PC-3 (cell line): ENCODE results near the gene GJD3. TPM values are rescaled to one million over a fixed set of nuclear protein-coding genes. Genes with fewer than 3 reads are reported as not detected.

Experiments
- ATAC-seq: fragments of 200-7000 bp; cut with Tn5 transposase; 2 replicates; pipeline ENCODE4 v1.9.1; 2020; ENCODE audit warnings: mild to moderate bottlenecking, moderate library complexity
- BruUV-seq: library from RNA; stranded (reverse); fragments of 400-500 nt; replicated peaks from 2 replicates; lab custom pipeline; 2021; lab: Mats Ljungman, UMichigan
- CTCF ChIA-PET: fragments of 300-600 bp; sonication (Branson Sonifier 250); formaldehyde crosslinking; loops from one replicate; lab custom pipeline; 2022; ENCODE audit warnings: antibody characterized with exemption; lab: Charles Lee
- POLR2A ChIA-PET: fragments of 300-600 bp; sonication (Branson Sonifier 250); formaldehyde crosslinking; loops from one replicate; lab custom pipeline; 2022; ENCODE audit warnings: antibody characterized with exemption; ENCODE audit not compliant: unreplicated experiment; lab: Charles Lee
- DNase-seq: peaks from one replicate; pipeline ENCODE4 v3.0.0-alpha.2; 2015
- H2AFZ ChIP-seq: fragments of 300-600 bp; sonication (generic); 2 replicates; pipeline ENCODE4 v1.6.0; 2016; ENCODE audit warnings: antibody characterized with exemption, low read length
- H3F3A ChIP-seq: fragments of 300-600 bp; sonication (generic); one replicate; pipeline ENCODE4 v1.6.0; 2017; ENCODE audit warnings: antibody characterized with exemption, low read length, control low read depth, mild to moderate bottlenecking; ENCODE audit not compliant: unreplicated experiment
- H3K27ac ChIP-seq: fragments of 300-600 bp; sonication (generic); 2 replicates; pipeline ENCODE4 v1.5.1; 2016; ENCODE audit warnings: mild to moderate bottlenecking, low read length
- H3K27me3 ChIP-seq: fragments of 300-600 bp; sonication (generic); 2 replicates; pipeline ENCODE4 v1.6.1; 2016; ENCODE audit warnings: low read length, mixed read lengths
- H3K36me3 ChIP-seq: fragments of 300-600 bp; sonication (generic); 2 replicates; pipeline ENCODE4 v1.6.1; 2016; ENCODE audit warnings: low read depth, mixed run types, low read length, mixed read lengths
- H3K4me1 ChIP-seq: fragments of 300-600 bp; sonication (generic); 2 replicates; pipeline ENCODE4 v1.5.1; 2016; ENCODE audit warnings: low read length; ENCODE audit not compliant: insufficient read depth
- H3K4me2 ChIP-seq: fragments of 300-600 bp; sonication (generic); 2 replicates; pipeline ENCODE4 v1.6.0; 2016; ENCODE audit warnings: low read length
- H3K4me3 ChIP-seq: fragments of 300-600 bp; sonication (generic); 2 replicates; pipeline ENCODE4 v1.5.1; 2016; ENCODE audit warnings: mild to moderate bottlenecking, low read length, mixed read lengths
- H3K79me2 ChIP-seq: fragments of 300-600 bp; sonication (generic); 2 replicates; pipeline ENCODE4 v1.6.1; 2017; ENCODE audit warnings: low read length, mixed read lengths
- H3K9ac ChIP-seq: fragments of 300-600 bp; sonication (generic); 2 replicates; pipeline ENCODE4 v1.6.0; 2016; ENCODE audit warnings: mild to moderate bottlenecking, low read length
- H3K9me2 ChIP-seq: fragments of 300-600 bp; sonication (generic); replicated peaks from 2 replicates; pipeline ENCODE4 v1.6.1; 2016; ENCODE audit warnings: mixed run types, low read length, mixed read lengths
- H3K9me3 ChIP-seq: fragments of 300-600 bp; sonication (generic); 2 replicates; pipeline ENCODE4 v1.6.1; 2016; ENCODE audit warnings: low read length, mixed read lengths
- H4K20me1 ChIP-seq: fragments of 300-600 bp; sonication (generic); 2 replicates; pipeline ENCODE4 v1.6.1; 2016; ENCODE audit warnings: low read length, mixed read lengths
- EZH2 ChIP-seq: fragments of 300-600 bp; sonication (generic); IDR thresholded peaks from one replicate; pipeline ENCODE4 v1.6.1; 2017; ENCODE audit warnings: antibody characterized with exemption, mild to moderate bottlenecking, low read length; ENCODE audit not compliant: unreplicated experiment
- EZH2phosphoT487 ChIP-seq: fragments of 300-600 bp; sonication (generic); IDR thresholded peaks from 2 replicates; pipeline ENCODE4 v1.6.1; 2018; ENCODE audit warnings: mild to moderate bottlenecking, antibody characterized with exemption, low read length, borderline replicate concordance
- intact Hi-C: fragments of 100-400 bp; cut with micrococcal nuclease; formaldehyde crosslinking; loops from 2 replicates; pipeline ENCODE4 v1.9.0; 2023
- total RNA-seq: library from RNA; depleted of rRNA; stranded (reverse); fragments of >200 nt; gene quantifications from 2 replicates; pipeline ENCODE4 v1.2.3, GENCODE V29; 2014
- TF ChIP-seq, protein P1 (sequence below): fragments of 300-600 bp; sonication (generic); conservative IDR thresholded peaks from 2 replicates; pipeline ENCODE4 v1.5.1; 2017; ENCODE audit warnings: antibody characterized with exemption, low read depth, mild to moderate bottlenecking, low read length

The GJD3 gene
- total RNA-seq, 1 experiment from 2014 or later, result not detected

- CTCF ChIA-PET, result no interaction called here
- no TSS peak for BruUV-seq
- no peak for TF ChIP-seq EZH2phosphoT487
- TF ChIP-seq EZH2, result no peak
- TF ChIP-seq, protein P1, sequence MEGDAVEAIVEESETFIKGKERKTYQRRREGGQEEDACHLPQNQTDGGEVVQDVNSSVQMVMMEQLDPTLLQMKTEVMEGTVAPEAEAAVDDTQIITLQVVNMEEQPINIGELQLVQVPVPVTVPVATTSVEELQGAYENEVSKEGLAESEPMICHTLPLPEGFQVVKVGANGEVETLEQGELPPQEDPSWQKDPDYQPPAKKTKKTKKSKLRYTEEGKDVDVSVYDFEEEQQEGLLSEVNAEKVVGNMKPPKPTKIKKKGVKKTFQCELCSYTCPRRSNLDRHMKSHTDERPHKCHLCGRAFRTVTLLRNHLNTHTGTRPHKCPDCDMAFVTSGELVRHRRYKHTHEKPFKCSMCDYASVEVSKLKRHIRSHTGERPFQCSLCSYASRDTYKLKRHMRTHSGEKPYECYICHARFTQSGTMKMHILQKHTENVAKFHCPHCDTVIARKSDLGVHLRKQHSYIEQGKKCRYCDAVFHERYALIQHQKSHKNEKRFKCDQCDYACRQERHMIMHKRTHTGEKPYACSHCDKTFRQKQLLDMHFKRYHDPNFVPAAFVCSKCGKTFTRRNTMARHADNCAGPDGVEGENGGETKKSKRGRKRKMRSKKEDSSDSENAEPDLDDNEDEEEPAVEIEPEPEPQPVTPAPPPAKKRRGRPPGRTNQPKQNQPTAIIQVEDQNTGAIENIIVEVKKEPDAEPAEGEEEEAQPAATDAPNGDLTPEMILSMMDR, result no peak
Measured at GRCh38 chr17:40366861-40367518, 2.5 kb upstream of the GJD3 start.

GRCh38 chr17:40366076-40366860 lies 1.7 kb upstream of the GJD3 start:
- H3K4me1 ChIP-seq, result no peaks in the 10 kb centered on the region
- H4K20me1 ChIP-seq, result no peaks in the 10 kb centered on the region
- no peak for DNase-seq
- CTCF ChIA-PET, result no interaction called here
- H3K36me3 ChIP-seq, result no peaks in the 10 kb centered on the region
- no peaks in the 10 kb centered on the region for H3K79me2 ChIP-seq
- no peak overlapping the region for H3K4me2 ChIP-seq
- TF ChIP-seq, protein P1, result no peak
- TF ChIP-seq EZH2 (no peak), EZH2phosphoT487 (no peak)
- no peak overlapping the region for H2AFZ ChIP-seq
- POLR2A ChIA-PET, result interaction anchor here (0.6 kb wide), 1 partner anchor 49 kb away, joined by 9 read pairs; no protein-coding TSS in a partner anchor
- no peak overlapping the region for H3K27ac ChIP-seq
- BruUV-seq, result no TSS peak
- no peaks in the 10 kb centered on the region for H3K9me3 ChIP-seq
- no peaks in the 10 kb centered on the region for H3F3A ChIP-seq
- no peak for ATAC-seq
- intact Hi-C loops, result no loop called here
- no peak overlapping the region for H3K9ac ChIP-seq
- H3K27me3 ChIP-seq, result no peaks in the 10 kb centered on the region
- no peak overlapping the region for H3K4me3 ChIP-seq
- H3K9me2 ChIP-seq, result no peaks in the 10 kb centered on the region

More at GRCh38 chr17:40366861-40367518, 2.5 kb upstream of the GJD3 start:
- H3K9me3 ChIP-seq, result no peaks in the 10 kb centered on the region
- ATAC-seq, result no peak
- intact Hi-C loops, result no loop called here
- no peaks in the 10 kb centered on the region for H3K79me2 ChIP-seq
- H4K20me1 ChIP-seq, result no peaks in the 10 kb centered on the region
- POLR2A ChIA-PET, result no interaction called here
- H3K27me3 ChIP-seq, result no peaks in the 10 kb centered on the region
- no peak for DNase-seq
- no peak overlapping the region for H3K27ac ChIP-seq
- H3K4me2 ChIP-seq, result no peak overlapping the region
- no peak overlapping the region for H2AFZ ChIP-seq
- no peaks in the 10 kb centered on the region for H3F3A ChIP-seq
- no peaks in the 10 kb centered on the region for H3K36me3 ChIP-seq
- H3K9ac ChIP-seq, result no peak overlapping the region
- H3K9me2 ChIP-seq, result no peaks in the 10 kb centered on the region
- H3K4me1 ChIP-seq, result no peaks in the 10 kb centered on the region
- no peak overlapping the region for H3K4me3 ChIP-seq
